GM18505 (cell line): ENCODE results near the gene RBP3.

ENCODE experiments used
- ATAC-seq: cut with Tn5 transposase; IDR thresholded peaks from one replicate; pipeline ENCODE4 v1.9.1; 2021; ENCODE audit not compliant: unreplicated experiment
- POLR2A ChIP-seq: IDR thresholded peaks from 4 replicates; pipeline ENCODE4 v1.6.1; 2011; ENCODE audit warnings: borderline replicate concordance; ENCODE audit not compliant: insufficient read depth, insufficient read length; ENCODE audit errors: extremely low read depth

The RBP3 gene

DNA sequence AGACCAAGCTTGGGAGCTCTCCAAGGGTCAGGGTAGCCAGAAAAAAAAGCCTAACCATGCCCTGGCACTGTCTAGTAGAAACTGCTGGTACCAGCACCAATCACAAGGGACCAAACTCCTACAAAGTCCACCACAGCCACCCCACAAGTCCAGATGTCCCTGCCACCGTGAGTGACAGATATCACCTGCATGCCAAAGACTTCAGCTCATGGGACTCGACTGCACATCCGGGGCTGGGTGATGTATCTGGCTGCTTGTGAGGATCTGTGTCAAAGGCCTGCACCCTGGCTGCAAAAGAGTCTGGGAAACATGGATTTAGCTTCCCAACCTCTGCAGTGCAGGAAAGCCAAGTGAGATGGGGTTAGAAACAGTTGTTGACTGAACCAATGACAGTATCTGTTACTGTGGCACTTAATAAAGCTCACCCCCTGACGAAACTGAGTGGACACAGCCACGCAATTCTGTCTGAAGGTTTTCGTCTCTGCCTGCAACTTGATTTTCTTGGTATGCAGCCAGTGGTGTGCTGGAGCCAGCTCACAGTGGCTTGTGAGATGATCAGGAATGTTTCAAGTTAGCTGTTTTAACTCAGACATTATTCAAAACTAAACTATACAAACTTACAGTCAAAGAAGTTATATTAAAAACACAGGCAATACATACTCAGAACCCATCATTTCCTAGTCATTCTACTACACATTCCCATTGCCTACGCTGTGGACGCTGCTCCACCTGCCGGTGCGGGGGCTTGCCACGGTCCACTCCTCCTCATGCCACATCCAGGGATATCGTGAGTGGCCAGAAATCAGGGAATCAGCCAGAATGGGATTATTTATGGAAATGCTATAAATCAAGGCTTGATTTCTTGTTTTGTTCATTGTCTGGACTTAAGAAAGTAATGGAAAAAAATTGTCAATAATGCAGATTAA, 26.7 kb downstream of the RBP3 start:
- ATAC-seq, result no peak

DNA sequence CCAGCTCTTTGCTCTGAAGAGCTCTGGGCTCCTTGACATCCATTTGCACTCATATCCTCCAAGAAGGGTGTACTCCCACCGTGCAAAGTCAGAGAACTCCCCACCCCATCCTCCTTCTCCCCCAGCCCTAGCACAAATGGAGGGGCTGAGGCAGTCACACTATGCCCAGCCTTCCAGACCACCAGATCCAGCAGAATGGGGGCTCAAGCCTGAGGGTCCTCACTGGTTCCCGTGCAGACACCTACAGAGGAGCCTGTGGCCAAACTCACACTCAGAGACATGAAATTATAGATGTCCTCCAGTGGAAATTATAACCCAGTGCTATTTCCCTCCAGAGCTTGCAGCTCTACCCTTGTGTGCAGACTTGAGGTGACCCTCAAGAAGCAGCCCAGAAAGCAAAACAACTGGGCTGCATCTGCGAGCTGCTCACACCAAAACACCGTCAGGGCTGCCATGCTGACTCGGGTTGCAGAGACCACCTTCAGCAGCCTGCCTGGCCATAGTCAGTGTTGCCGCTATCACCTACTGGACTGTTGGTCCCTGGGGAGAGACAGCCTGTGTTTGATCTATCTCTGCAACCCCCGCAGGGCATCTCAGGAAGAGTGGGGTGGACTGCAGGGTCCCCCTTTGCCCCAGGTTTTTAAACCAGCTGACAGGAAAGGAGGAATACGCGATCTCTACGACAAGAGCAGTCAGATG, 28.5 kb downstream of the RBP3 start:
- TF ChIP-seq POLR2A, result no peak

More for the DNA sequence above, 26.7 kb downstream of the RBP3 start:
- no peak for TF ChIP-seq POLR2A

DNA sequence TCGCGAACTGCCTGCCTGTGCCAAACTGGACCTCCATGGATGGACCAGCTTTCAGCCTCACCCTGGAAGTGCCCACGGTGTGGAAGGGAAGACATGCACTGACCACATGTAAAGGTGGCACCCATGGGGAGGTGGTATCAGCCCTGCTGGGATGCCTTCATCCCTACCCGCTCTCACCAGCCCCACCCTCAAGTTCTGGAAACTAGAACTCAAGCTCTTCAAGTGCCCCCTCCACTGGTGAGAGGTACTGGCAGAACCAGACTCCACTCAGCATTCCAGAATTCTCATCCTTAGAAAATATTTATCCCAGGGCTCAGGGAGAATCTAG, 30.0 kb downstream of the RBP3 start:
- TF ChIP-seq POLR2A, result no peak
- no peak for ATAC-seq

More for the DNA sequence above, 28.5 kb downstream of the RBP3 start:
- ATAC-seq, result no peak

- ATAC-seq, result no peak
- TF ChIP-seq POLR2A, result no peak
Measured at GRCh38 chr10:47378606-47379444, 30.7 kb downstream of the RBP3 start.

DNA sequence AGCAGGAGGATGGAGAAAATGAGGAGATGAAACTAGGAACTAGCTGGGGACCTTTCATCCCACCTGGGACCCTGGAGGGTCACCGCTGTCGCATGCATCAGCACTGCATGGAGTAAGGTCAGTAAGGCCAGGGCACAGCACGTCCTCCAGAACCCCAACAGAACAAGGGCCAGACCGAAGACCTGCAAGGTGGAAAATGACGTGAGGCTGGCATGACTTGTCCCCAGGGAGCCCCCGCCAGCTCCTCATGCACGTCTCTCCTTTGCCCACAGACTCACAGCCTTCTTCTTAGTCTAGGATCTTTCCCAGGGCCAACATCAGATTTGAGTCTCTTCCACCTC, 31.3 kb downstream of the RBP3 start:
- no peak for TF ChIP-seq POLR2A
- ATAC-seq, result no peak

DNA sequence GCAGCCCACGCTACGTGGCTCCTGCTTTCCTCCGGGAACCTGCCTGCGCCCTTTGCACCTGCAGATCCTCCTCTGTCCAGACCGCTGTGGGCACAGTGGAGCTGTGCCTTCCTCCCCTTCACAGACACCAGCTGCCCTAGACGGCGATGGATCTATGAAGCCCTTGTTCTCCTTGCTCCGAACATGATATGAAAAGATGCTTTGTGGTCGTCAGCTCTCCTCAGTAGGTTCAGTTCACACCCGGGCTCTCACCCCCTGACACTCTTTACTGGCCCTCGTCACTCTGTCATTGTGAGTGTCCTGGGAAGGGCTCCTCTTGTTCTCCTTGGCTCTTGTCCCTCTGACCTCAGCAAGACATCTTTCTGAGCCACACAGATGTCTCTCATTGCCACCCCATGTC, 31.7 kb downstream of the RBP3 start:
- TF ChIP-seq POLR2A, result no peak
- ATAC-seq, result no peak

GRCh38 chr10:47380341-47381102, 32.4 kb downstream of the RBP3 start:
- TF ChIP-seq POLR2A, result no peak
- ATAC-seq, result no peak

DNA sequence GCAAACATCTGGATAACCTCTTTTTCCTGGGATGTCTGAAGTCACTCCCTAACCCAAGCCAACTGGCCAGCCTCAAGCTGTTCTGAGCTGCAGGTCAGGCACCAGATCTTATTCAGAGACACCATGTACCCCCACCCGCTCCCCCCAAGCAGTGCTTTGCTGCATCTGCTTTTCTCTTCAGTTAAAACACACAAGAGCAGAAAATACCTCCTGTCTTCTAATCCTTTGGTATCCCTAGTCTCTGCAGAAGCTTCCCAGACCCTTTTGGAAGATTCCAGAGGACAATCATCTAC, 32.9 kb downstream of the RBP3 start:
- ATAC-seq, result no peak
- TF ChIP-seq POLR2A, result no peak

DNA sequence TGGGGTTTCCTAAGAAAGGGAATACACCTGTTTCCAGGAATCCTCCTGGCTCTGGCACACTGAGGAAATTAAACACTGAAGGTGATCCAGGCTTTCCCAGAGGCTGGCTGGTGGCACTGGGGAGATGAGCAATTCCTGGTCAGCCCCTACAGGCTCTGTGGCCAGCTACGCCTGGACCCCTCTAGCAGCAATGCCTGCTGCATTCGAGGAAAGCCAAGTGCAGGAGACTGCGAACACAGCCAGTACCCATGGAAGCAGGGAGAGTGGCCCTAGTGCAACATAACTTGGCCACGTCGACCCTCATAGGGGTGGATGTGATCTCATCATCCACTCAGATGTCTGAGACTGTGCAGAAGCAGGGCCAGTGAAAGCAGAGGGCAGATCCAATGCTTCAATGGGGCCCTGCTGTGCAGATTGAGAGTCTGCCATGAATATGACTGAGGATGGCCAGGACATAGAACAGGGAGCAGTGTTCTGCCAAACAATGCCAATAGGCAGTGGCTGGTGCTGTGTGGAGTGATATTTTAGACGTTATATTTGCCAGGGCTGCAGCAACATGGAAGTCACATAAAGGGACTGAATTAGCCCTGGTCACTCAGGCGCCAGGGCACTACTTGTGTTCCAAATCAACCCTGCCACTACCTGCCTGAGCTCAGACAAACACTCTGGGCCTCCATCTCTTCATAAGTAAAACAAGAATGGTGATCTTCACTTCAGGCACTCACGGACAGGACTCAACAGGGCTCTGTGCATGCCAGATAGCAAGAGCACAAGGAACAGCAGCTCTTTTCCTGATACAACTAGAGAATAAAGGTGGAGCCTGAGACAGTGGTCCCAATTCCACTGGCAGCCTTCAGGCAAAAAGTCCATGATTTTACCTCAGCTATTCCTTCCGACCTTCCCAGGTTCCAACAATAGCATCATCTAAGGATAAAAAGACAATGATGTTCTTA, 33.5 kb downstream of the RBP3 start:
- no peak for ATAC-seq
- TF ChIP-seq POLR2A, result no peak

DNA sequence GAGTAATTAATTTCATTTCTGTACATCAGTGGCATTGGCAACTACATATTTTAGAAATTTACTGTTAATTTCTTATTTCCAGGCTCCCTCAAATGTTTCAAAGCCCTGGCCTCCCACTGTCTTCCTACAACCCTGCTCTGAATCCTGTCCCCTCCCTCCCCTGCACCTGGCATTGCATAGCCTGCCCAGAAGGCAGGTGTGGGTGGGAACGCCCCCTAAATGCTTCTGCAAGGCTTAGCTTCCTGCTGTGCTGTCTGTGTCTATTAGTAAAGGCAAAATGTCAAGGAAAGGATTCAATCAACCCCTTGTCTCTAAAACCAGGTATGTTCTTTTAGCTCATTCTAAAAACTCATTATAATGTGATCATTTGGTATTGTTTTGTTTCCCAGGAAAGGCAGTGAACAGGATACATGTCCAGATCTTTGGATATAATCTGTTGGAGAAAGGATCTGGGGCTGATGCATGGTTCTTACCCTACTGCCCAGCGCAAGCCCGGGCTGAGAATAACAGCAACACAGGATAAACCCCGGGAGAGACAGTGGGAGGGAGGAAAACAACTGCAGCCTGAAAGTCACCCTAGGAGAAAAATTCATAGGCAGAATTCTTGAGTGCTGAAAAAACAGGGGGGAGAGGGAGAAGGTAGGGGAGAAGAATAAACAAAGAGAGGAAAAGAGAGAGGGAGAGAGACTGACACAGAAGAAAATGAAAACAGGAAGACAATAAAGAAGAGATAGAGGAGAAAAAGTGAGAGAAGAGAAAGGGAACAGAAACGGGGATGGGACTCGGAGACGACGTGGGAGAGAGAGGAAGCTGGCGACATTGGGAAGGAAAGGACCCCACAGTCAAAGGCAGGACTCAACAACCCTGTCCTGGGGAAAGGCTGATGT, 35.3 kb downstream of the RBP3 start:
- no peak for ATAC-seq
- no peak for TF ChIP-seq POLR2A
